KMS-11 (cell line): ENCODE results near the gene CRHR1.

Source experiments
- H2AFZ ChIP-seq: fragments of 200-600 bp; sonication (generic); 2 replicates; pipeline ENCODE4 v1.6.1; 2016; ENCODE audit warnings: antibody characterized with exemption, mixed run types, low read depth
- H3K27ac ChIP-seq: fragments of 200-600 bp; sonication (generic); 2 replicates; pipeline ENCODE4 v1.6.1; 2016; ENCODE audit warnings: mild to moderate bottlenecking, mixed run types
- H3K27me3 ChIP-seq: fragments of 200-600 bp; sonication (generic); 2 replicates; pipeline ENCODE4 v1.6.1; 2017; ENCODE audit warnings: mild to moderate bottlenecking, low read depth, mixed run types, moderate library complexity; ENCODE audit not compliant: insufficient read depth
- H3K36me3 ChIP-seq: fragments of 200-600 bp; sonication (generic); 2 replicates; pipeline ENCODE4 v1.6.1; 2017; ENCODE audit warnings: mild to moderate bottlenecking, mixed run types; ENCODE audit not compliant: insufficient read depth
- H3K4me1 ChIP-seq: fragments of 200-600 bp; sonication (generic); 2 replicates; pipeline ENCODE4 v1.6.1; 2016; ENCODE audit warnings: mild to moderate bottlenecking, low read depth, mixed run types; ENCODE audit not compliant: poor library complexity, severe bottlenecking
- H3K4me2 ChIP-seq: fragments of 200-600 bp; sonication (generic); 2 replicates; pipeline ENCODE4 v1.7.0; 2016; ENCODE audit warnings: mild to moderate bottlenecking, mixed run types
- H3K4me3 ChIP-seq: fragments of 200-600 bp; sonication (generic); IDR thresholded peaks from 2 replicates; pipeline ENCODE4 v1.6.1; 2017; ENCODE audit warnings: low read depth, low read length, mixed read lengths; ENCODE audit not compliant: insufficient read depth
- H3K79me2 ChIP-seq: fragments of 200-600 bp; sonication (generic); 2 replicates; pipeline ENCODE4 v1.6.1; 2016; ENCODE audit warnings: low read depth, mixed run types; ENCODE audit not compliant: insufficient read depth
- H3K9ac ChIP-seq: fragments of 200-600 bp; sonication (generic); 2 replicates; pipeline ENCODE4 v1.6.1; 2016; ENCODE audit warnings: mild to moderate bottlenecking, mixed run types
- H4K20me1 ChIP-seq: fragments of 200-600 bp; sonication (generic); 2 replicates; pipeline ENCODE4 v1.6.1; 2016; ENCODE audit warnings: mild to moderate bottlenecking, mixed run types; ENCODE audit not compliant: insufficient read depth
- CTCF ChIP-seq: fragments of 200-600 bp; sonication (generic); conservative IDR thresholded peaks from 2 replicates; pipeline ENCODE4 v1.6.1; 2017; ENCODE audit warnings: low read depth, mild to moderate bottlenecking, antibody characterized with exemption, low read length, moderate library complexity, mixed read lengths

Gene CRHR1

GRCh38 chr17:45791935-45792334, 7.8 kb downstream of the CRHR1 start:
- Histone ChIP-seq H4K20me1 (no peaks in the 10 kb centered on the region), H2AFZ (no peak overlapping the region), H3K36me3 (no peaks in the 10 kb centered on the region), H3K9ac (no peak overlapping the region), H3K79me2 (no peaks in the 10 kb centered on the region), H3K27me3 (peaks cover 75% of the 10 kb centered on the region), H3K4me3 (no peak overlapping the region), H3K4me2 (no peak overlapping the region), H3K27ac (no peak overlapping the region), H3K4me1 (no peaks in the 10 kb centered on the region)
- TF ChIP-seq CTCF, result no peak

DNA sequence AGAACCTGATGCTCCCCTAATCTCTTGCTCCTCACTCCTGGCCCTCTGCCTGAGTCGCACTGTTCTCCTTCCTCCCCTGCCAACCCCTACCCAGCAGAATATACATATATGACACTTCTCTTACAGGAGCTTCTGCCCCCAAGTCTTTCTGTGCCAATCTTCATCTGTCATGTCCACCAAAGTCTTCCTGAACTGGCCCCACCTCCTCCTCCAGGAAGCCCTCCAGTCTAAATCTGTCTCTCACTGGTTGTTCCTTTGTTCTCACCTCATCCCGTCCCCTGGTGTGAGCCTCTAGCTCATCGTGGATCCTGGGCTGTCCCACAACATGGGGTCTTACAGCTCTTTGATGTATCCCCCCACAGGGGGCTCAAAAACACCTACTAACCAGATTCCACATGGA, 8.3 kb downstream of the CRHR1 start:
- no peaks in the 10 kb centered on the region for H3K4me1 ChIP-seq
- H3K4me2 ChIP-seq, result no peak overlapping the region
- H3K9ac ChIP-seq, result no peak overlapping the region
- H3K27me3 ChIP-seq, result peaks cover 79% of the 10 kb centered on the region
- no peak overlapping the region for H3K4me3 ChIP-seq
- H3K27ac ChIP-seq, result no peak overlapping the region
- TF ChIP-seq CTCF, result no peak
- H4K20me1 ChIP-seq, result no peaks in the 10 kb centered on the region
- no peaks in the 10 kb centered on the region for H3K79me2 ChIP-seq
- H2AFZ ChIP-seq, result no peak overlapping the region
- H3K36me3 ChIP-seq, result no peaks in the 10 kb centered on the region

- no peak overlapping the region for H3K4me2 ChIP-seq
- no peaks in the 10 kb centered on the region for H3K36me3 ChIP-seq
- H3K4me1 ChIP-seq, result no peaks in the 10 kb centered on the region
- no peak overlapping the region for H3K4me3 ChIP-seq
- TF ChIP-seq CTCF, result no peak
- peaks cover 82% of the 10 kb centered on the region for H3K27me3 ChIP-seq
- no peaks in the 10 kb centered on the region for H3K79me2 ChIP-seq
- H3K27ac ChIP-seq, result no peak overlapping the region
- no peak overlapping the region for H2AFZ ChIP-seq
- no peak overlapping the region for H3K9ac ChIP-seq
- H4K20me1 ChIP-seq, result no peaks in the 10 kb centered on the region
Observed at GRCh38 chr17:45792995-45793755, 9.1 kb downstream of the CRHR1 start.

DNA sequence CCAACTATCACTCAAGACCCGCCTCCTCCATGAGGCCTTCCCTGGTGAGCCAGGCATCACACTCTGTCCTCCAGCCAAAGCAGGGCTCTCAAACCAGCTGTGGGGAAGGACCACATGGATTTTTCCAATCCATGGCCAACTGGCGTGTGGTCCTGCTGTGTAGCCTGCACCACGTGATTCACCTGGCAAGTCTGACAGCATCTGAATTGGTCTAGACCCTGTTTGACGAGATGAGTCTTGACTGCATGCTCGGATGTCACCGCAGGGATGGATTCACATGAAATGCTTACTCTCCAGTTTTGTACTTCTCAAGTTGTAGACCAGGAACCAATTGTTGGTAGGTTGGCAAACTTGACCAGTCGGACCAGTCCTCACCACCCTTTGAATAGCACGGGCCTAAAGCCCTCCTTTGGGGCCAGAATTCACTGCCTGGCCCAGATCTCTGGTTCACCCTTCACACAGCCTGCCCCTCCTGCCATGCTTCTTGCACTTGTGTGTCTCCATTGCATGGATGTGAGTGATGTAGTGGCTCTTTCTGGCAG, 9.9 kb downstream of the CRHR1 start:
- no peak overlapping the region for H3K4me3 ChIP-seq
- peaks cover 82% of the 10 kb centered on the region for H3K27me3 ChIP-seq
- H3K36me3 ChIP-seq, result no peaks in the 10 kb centered on the region
- H3K4me1 ChIP-seq, result no peaks in the 10 kb centered on the region
- no peak overlapping the region for H3K9ac ChIP-seq
- H3K79me2 ChIP-seq, result no peaks in the 10 kb centered on the region
- H2AFZ ChIP-seq, result no peak overlapping the region
- H4K20me1 ChIP-seq, result no peaks in the 10 kb centered on the region
- no peak overlapping the region for H3K27ac ChIP-seq
- H3K4me2 ChIP-seq, result no peak overlapping the region
- TF ChIP-seq CTCF, result no peak
